Duodenal mucosa (tissue), 2 donors: ENCODE data around the gene YJEFN3.

ENCODE experiments used
- H3K27ac ChIP-seq: one replicate; pipeline ENCODE4 v1.7.0; 2013; ENCODE audit warnings: low read depth, low read length
- H3K27me3 ChIP-seq, 2 donors: one replicate each; pipeline ENCODE4 v1.7.0; 2013; ENCODE audit warnings: low read length in 2 of 2, control low read depth in 1 of 2; ENCODE audit not compliant: insufficient read depth in 2 of 2, control insufficient read depth in 1 of 2
- H3K36me3 ChIP-seq, 2 donors: one replicate each; pipeline ENCODE4 v1.7.0; 2013; ENCODE audit warnings: low read length in 2 of 2, control low read depth in 1 of 2; ENCODE audit not compliant: insufficient read depth in 2 of 2, control insufficient read depth in 1 of 2
- H3K4me1 ChIP-seq, 2 donors: one replicate each; pipeline ENCODE4 v1.7.0; 2013; ENCODE audit warnings: low read length in 2 of 2, control low read depth in 1 of 2; ENCODE audit not compliant: insufficient read depth in 2 of 2, control insufficient read depth in 1 of 2
- H3K4me3 ChIP-seq, 2 donors: one replicate each; pipeline ENCODE4 v1.7.0; 2013; ENCODE audit warnings: low read length in 2 of 2, low read depth in 1 of 2
- H3K9ac ChIP-seq, 2 donors: one replicate each; pipeline ENCODE4 v1.7.0; 2013; ENCODE audit warnings: low read length in 2 of 2, low read depth in 1 of 2
- H3K9me3 ChIP-seq, 2 donors: one replicate each; pipeline ENCODE4 v1.7.0; 2013; ENCODE audit warnings: low read length in 2 of 2, control low read depth in 1 of 2; ENCODE audit not compliant: control insufficient read depth in 1 of 2

Gene YJEFN3, protein sequence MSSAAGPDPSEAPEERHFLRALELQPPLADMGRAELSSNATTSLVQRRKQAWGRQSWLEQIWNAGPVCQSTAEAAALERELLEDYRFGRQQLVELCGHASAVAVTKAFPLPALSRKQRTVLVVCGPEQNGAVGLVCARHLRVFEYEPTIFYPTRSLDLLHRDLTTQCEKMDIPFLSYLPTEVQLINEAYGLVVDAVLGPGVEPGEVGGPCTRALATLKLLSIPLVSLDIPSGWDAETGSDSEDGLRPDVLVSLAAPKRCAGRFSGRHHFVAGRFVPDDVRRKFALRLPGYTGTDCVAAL

DNA sequence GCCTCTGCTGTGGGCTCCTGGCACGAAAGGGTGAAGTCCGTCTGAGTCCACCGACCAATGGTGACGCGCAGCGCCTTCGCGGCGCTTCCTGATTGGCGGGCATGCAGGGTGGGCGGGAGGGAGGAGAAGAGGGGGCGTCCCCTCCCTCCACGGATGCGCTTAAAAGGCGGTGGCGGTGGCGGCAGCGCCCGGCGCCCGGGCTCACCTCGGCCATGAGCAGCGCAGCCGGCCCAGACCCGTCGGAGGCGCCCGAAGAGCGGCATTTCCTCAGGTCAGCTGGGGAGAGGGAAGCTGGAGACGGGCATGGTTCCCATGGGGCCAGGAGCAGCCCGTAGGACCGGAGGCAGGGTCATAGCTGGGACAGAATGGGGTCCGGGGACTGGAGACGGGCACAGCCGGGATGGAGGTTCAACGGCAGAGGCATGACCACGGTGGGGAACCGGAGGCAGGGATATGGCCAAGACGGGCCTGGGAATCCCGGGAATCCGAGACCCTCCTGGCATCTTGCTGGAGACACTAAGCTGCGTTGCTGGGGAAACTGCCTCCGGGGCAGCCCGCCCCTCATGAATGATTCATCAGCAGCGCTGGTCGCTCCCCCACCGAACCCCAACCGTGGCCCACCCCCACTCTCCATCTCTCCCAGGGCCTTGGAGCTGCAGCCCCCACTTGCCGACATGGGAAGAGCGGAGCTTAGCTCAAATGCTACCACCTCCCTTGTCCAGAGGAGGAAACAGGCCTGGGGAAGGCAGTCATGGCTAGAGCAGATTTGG is at the start of gene YJEFN3:
Gene YJEFN3, plus strand, starts transcription at position 191 of the 770 bp plus-strand sequence. Its CDS starts 22 bp downstream, at position 213.
- Histone ChIP-seq H3K27ac (no peak within 1 kb of the TSS), H3K9ac (no peak within 1 kb of the TSS), H3K4me1 (no peaks in the 10 kb centered on the region), H3K36me3 (peaks cover 9 to 36% of the 10 kb centered on the region in 2 donors), H3K27me3 (no peaks in the 10 kb centered on the region), H3K4me3 (no peak within 1 kb of the TSS), H3K9me3 (no peaks in the 10 kb centered on the region)

DNA sequence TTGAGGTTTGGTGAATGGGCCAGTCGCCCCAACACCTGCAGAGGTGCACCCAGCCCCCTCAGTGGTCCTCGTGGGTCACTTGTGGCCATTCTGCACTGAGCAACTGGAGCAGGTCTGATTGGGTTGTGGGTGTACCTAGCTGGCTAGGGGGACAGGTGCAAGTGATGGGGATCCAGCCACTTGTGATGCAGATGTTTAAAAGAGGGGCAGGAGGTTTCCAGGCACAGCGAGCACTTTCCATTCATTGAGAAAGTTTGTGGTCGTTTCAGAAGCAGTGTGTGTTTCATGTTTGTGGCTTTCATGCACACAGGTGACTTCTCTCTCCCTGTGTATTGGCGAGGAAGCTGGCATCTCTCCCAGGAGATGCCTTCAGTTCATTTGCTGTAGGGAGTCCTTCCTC is 48.0 kb upstream of the YJEFN3 start:
- Histone ChIP-seq H3K36me3 (peaks cover 6 to 39% of the 10 kb centered on the region in 2 donors), H3K4me3 (no peak overlapping the region), H3K4me1 (peaks cover 0 to 12% of the 10 kb centered on the region in 2 donors), H3K27me3 (no peaks in the 10 kb centered on the region), H3K9ac (no peak overlapping the region), H3K27ac (no peak overlapping the region), H3K9me3 (no peaks in the 10 kb centered on the region)

DNA sequence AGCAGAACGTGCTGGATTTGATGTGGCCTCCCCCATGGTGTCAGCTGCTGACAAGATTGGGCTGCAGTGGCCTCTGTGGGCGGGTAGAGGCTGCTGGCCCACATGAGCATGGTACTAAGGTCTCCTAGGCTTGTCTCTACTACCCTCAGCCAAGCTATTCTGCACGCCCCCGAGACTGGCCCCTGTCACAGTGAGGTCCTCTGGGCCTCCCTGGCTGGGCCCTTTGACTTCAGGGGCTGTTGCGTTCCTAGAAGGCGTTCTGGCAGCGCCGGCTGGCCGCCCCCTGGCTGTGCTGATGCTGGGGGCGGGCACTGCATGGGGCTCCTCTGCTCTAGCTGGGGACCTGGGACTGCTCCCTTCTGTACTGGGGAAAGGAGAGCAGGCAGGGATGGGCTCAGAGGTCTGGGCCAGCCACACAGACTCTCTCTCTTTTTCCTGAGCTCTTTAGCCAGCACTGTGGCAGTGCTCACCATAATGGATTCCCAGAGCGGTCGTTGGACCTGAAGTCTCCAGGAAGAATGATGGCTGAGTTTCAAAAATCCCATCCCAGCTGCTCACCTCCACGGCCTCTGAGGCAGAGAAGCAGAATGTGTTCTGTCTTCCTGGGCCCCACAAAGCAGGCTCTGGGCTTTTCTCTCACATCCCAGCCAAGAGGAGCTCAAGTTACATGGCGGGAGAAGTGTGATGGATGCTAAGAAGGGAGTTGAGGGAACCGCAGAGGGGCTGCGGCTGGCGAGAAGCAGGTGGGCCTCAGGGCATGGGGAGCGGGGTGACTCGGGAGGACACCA is 45.7 kb upstream of the YJEFN3 start:
- peaks cover 9 to 13% of the 10 kb centered on the region in 2 donors for H3K4me1 ChIP-seq
- H3K36me3 ChIP-seq = peaks cover 3 to 45% of the 10 kb centered on the region in 2 donors
- no peak overlapping the region for H3K4me3 ChIP-seq
- H3K27me3 ChIP-seq = no peaks in the 10 kb centered on the region
- no peak overlapping the region for H3K9ac ChIP-seq
- H3K27ac ChIP-seq = no peak overlapping the region
- no peaks in the 10 kb centered on the region for H3K9me3 ChIP-seq

DNA sequence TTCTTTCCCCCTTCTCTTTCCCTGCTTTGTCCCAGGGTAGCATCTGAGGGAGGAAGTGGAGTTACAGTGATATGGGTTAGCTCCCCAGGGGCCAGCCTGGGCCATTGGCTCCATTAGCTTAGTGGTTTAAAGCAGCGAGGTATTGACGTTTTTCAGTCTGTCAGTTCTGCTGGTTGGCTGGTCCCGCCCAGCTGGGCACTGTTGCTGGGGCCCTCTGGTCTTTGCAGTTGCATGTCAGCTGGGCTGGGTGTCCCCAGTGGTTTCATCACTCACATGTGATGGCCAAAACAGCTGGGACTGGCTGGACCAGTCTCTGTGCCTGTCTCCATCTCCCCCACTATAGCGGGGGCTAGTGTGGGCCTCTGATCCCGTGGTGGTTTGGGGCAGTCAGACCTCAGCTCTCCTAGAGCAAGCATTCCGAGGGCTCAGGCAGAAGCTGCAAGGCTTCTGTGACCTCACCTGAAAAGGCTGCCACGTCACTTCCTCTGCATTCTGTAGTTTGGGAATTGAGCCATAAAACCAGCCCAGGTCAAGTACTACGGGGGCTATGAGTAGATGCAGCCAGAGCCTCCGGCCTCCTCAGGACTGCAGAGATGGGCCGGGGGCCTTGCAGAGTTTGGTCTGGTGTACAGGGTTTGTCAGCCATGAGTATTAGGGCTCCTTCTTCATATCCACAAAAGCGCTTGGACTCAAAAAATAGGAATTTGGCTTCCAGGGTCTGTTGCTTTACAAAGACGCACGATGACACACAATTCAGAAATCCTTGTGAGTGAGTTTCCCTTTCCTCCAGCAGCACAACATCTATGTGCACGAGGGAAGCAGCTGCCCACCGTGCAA is 43.3 kb upstream of the YJEFN3 start:
- Histone ChIP-seq H3K4me1 (peaks cover 33 to 36% of the 10 kb centered on the region in 2 donors), H3K27ac (no peak overlapping the region), H3K9me3 (no peaks in the 10 kb centered on the region), H3K9ac (no peak overlapping the region), H3K27me3 (no peaks in the 10 kb centered on the region), H3K4me3 (no peak overlapping the region), H3K36me3 (peaks cover 2 to 41% of the 10 kb centered on the region in 2 donors)

DNA sequence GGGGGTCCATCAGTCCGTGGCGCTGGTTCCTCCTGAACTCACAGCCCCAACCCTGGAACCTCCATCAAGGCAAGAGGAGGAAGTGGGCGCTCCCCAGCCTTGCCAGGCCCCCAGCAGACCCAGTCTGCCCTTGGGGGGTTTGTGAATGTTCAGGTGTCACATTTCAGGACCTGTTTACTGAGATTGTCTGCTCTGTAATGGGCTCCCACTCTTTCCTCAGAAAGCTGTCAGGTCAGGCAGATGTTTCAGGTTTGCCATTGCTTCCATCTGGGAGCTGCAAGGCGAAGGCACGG is 42.8 kb upstream of the YJEFN3 start:
- no peak overlapping the region for H3K4me3 ChIP-seq
- H3K9ac ChIP-seq = no peak overlapping the region
- H3K9me3 ChIP-seq = no peaks in the 10 kb centered on the region
- H3K27me3 ChIP-seq = no peaks in the 10 kb centered on the region
- peaks cover 2 to 39% of the 10 kb centered on the region in 2 donors for H3K36me3 ChIP-seq
- H3K4me1 ChIP-seq = peaks cover 33 to 36% of the 10 kb centered on the region in 2 donors
- no peak overlapping the region for H3K27ac ChIP-seq

DNA sequence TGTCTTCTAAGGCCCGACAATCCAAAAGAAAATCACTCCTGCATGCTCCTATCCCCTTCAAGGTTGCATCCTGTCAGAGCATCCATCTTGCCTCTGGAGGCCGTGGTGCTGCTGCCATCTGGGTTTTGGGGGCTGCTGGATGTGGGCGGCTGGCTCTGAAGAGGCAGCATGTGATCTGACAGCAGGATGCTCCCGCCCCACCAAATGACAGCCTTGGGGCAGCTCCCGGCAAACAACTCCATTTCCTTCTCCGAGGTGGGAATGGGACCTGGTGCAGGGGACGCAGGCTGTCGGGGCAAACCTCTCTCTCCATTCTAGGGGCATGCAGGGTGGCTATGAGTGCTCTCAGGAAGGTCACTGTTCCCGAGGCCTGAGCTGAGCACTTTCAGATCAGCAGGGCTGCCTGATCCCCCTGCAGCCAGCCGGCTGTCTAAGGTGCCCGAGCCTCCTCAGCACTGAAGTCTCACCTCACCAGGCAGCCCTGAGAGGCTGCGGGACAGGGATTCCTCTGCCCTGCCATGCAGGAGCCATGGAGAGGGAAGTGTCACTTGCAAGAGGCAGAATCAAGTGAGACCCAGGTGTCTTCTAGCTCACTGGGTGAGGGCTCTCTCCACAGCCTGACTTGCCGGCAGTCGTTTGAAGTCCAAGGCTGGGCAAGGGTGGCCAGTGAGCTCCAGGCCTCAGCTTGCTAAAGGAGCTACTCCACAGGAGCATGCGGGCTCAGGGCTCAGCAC is 42.2 kb upstream of the YJEFN3 start:
- H3K4me1 ChIP-seq = peaks cover 33 to 36% of the 10 kb centered on the region in 2 donors
- no peak overlapping the region for H3K9ac ChIP-seq
- no peaks in the 10 kb centered on the region for H3K27me3 ChIP-seq
- peaks cover 4 to 42% of the 10 kb centered on the region in 2 donors for H3K36me3 ChIP-seq
- H3K9me3 ChIP-seq = no peaks in the 10 kb centered on the region
- no peak overlapping the region for H3K27ac ChIP-seq
- H3K4me3 ChIP-seq = no peak overlapping the region

DNA sequence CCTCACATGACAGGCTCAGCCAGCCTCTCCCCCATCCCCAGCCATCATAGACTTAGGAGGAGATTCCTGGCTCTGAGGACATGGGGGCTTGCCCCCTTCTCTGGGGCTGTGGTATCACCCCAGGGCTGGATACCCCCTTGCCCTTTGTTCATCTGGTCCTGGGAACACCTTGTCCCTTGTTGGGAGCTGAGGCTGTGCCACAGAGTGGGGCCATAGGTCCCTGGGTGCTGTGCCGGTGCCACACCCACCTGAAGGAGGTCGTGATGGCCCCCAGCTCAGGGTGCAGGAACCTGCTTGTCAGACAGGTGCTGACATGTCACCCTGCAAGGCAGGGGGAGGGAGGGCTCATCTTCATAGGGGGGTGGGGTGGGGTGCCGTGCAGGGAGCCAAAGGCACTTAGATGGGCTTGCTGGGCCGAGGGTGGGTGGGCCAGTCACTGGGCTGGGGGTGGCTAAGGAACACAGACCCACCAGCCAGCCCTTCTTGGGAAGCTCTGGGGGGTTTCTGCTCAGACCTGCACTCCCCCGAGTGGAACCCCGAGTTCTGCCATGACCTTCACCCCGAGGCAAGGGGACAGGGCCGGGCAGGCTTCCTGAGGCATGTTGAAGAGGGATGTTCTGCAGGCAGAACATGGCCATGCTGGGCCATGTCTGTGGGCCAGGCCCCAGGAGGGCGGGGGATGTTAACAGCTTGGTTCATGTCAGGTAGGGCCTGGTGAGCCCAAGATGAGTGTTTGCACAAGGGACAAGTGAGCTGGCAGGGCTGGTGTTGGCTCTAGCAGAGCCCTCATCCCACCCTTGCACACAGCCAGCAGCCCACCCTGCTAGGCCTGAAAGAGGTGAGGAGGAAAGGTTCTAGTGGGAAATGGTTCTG is 41.4 kb upstream of the YJEFN3 start:
- H3K9me3 ChIP-seq = no peaks in the 10 kb centered on the region
- H3K4me3 ChIP-seq = no peak overlapping the region
- peaks cover 33 to 36% of the 10 kb centered on the region in 2 donors for H3K4me1 ChIP-seq
- no peaks in the 10 kb centered on the region for H3K27me3 ChIP-seq
- no peak overlapping the region for H3K27ac ChIP-seq
- no peak overlapping the region for H3K9ac ChIP-seq
- peaks cover 10 to 45% of the 10 kb centered on the region in 2 donors for H3K36me3 ChIP-seq

DNA sequence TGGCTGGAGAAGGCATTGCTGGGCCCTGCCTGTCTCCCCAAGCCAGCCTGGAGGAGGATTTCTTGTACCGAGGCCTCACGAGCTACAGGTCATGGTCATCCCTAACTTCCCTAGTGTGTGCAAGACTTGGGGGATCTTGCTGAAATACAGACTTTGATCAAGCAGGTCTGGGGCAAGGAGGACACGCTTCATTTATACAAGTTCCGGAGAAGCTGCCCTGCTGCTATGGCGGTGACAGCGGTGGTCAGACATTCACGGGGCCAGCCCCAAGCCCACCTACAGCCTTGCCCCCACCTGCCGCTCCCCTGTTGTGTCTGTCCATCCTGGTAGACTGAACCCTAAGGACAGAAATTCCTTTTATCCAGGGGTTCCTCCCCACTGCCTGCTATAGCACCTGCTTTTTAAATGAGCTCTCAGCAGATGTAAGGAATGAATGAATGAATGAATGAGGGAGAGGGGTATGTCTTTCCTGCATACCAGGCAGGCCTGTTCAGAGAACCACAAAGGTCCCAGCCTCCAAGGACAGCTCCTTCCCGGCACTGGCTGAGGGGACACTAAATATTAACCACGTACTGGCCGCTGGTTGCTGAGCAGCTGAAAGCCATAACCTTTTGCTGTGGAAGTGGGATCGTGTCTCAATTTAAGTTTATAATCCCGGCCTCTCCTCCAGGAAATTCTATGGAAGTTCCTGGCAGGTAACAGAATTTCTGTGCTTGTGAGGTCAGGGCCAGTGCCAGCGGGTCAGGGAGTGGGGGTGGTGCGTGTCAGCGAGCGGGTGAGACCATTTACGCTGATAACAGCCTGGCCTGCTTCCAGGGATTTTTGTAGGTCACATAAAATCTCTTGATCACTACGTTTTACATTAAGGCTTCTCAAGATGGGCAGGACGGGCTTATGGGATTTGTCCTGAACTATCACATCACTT is 40.5 kb upstream of the YJEFN3 start:
- Histone ChIP-seq H3K36me3 (peaks cover 15 to 45% of the 10 kb centered on the region in 2 donors), H3K9ac (peak overlapping the region in 1 of 2 donors; percentile 24), H3K27me3 (no peaks in the 10 kb centered on the region), H3K4me3 (peak overlapping the region in 1 of 2 donors; percentile 48), H3K9me3 (no peaks in the 10 kb centered on the region), H3K27ac (no peak overlapping the region), H3K4me1 (peaks cover 33 to 36% of the 10 kb centered on the region in 2 donors)
